Liver (tissue), 3 donors: ENCODE data around the gene GRIP1.

ENCODE experiments used
- RAD21 ChIP-seq, 2 donors: IDR thresholded peaks; 2 replicates each; pipeline ENCODE4 v1.6.1; 2016; ENCODE audit warnings: antibody characterized with exemption in 2 of 2, mild to moderate bottlenecking in 2 of 2
- TF ChIP-seq, protein P1 (sequence below): IDR thresholded peaks from 2 replicates; pipeline ENCODE4 v1.6.1; 2016; ENCODE audit warnings: antibody characterized with exemption
- TF ChIP-seq, protein P2 (sequence below): fragments of 150-350 bp; IDR thresholded peaks from 2 replicates; pipeline ENCODE4 v1.5.1; 2017; ENCODE audit warnings: improper control_type of control experiment, low read depth, low read length; ENCODE audit not compliant: missing input control
- donor health status: healthy.
- donor health status: healthy.

DNA sequence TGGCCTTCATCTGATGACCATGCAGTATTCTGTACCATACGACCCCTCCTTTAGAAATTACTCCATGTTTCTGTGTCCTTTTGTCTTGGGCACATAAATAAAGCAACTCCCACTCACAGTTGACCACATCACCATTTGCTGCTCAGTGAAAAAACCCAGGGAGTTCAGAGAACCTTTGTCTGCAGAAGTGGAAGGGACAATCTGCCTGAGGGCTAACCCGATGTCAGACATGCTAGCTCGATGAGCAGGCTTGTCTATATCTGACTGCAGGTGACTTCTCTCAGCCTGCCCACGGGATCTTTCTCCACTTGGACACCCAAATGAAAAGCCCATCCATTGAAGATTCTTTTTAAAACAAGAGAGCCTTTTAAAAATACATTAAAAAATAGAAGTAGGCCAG is 45.7 kb upstream of the GRIP1 start:
- TF ChIP-seq, protein P1, sequence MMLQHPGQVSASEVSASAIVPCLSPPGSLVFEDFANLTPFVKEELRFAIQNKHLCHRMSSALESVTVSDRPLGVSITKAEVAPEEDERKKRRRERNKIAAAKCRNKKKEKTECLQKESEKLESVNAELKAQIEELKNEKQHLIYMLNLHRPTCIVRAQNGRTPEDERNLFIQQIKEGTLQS: no peak
- no peak for TF ChIP-seq RAD21 (IDR thresholded peaks at IDR 0.05)
- TF ChIP-seq, protein P2, sequence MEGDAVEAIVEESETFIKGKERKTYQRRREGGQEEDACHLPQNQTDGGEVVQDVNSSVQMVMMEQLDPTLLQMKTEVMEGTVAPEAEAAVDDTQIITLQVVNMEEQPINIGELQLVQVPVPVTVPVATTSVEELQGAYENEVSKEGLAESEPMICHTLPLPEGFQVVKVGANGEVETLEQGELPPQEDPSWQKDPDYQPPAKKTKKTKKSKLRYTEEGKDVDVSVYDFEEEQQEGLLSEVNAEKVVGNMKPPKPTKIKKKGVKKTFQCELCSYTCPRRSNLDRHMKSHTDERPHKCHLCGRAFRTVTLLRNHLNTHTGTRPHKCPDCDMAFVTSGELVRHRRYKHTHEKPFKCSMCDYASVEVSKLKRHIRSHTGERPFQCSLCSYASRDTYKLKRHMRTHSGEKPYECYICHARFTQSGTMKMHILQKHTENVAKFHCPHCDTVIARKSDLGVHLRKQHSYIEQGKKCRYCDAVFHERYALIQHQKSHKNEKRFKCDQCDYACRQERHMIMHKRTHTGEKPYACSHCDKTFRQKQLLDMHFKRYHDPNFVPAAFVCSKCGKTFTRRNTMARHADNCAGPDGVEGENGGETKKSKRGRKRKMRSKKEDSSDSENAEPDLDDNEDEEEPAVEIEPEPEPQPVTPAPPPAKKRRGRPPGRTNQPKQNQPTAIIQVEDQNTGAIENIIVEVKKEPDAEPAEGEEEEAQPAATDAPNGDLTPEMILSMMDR: no peak
